Naive B cell (primary cell): ENCODE results near the gene TDO2. TPM values are rescaled to one million over a fixed set of nuclear protein-coding genes. Genes with fewer than 3 reads are reported as not detected.

Experiments used
- ATAC-seq, 2 donors: fragments of 150-1000 bp; cut with Tn5 transposase; 2 replicates each; pipeline ENCODE4 v1.10.0; 2021; ENCODE audit warnings: low read depth in 2 of 2, mild to moderate bottlenecking in 2 of 2, moderate library complexity in 2 of 2
- DNase-seq: peaks from one replicate; pipeline ENCODE4 v3.0.0; 2022
- H3K27ac Mint-ChIP-seq, 6 donors: one replicate each; pipeline ENCODE4 v1.8.0; 2020 to 2022; ENCODE audit warnings: mild to moderate bottlenecking in 6 of 6, mixed read lengths in 6 of 6, moderate library complexity in 5 of 6, inconsistent platforms in 2 of 6
- H3K27me3 Mint-ChIP-seq, 3 donors: one replicate each; pipeline ENCODE4 v1.8.0; 2021 to 2022; ENCODE audit warnings: mixed read lengths in 3 of 3, mild to moderate bottlenecking in 1 of 3
- H3K36me3 Mint-ChIP-seq, 2 donors: one replicate each; pipeline ENCODE4 v1.8.0; 2020 to 2022; ENCODE audit warnings: mixed read lengths in 2 of 2, inconsistent platforms in 1 of 2, mild to moderate bottlenecking in 1 of 2
- H3K4me1 Mint-ChIP-seq, 3 donors: one replicate each; pipeline ENCODE4 v1.8.0; 2020 to 2022; ENCODE audit warnings: mixed read lengths in 3 of 3, inconsistent platforms in 1 of 3, mild to moderate bottlenecking in 1 of 3, moderate library complexity in 1 of 3
- H3K4me3 Mint-ChIP-seq, 8 donors: one replicate each; pipeline ENCODE4 v1.8.0; 2020 to 2022; ENCODE audit warnings: mild to moderate bottlenecking in 8 of 8, mixed read lengths in 8 of 8, moderate library complexity in 8 of 8, inconsistent platforms in 2 of 8
- H3K9me3 Mint-ChIP-seq, 7 donors: one replicate each; pipeline ENCODE4 v1.8.0; 2020 to 2022; ENCODE audit warnings: mixed read lengths in 7 of 7, mild to moderate bottlenecking in 5 of 7, inconsistent platforms in 2 of 7, moderate library complexity in 1 of 7
- polyA plus RNA-seq, 6 donors: library from polyadenylated mRNA; unstranded; fragments of 300-500 nt; fragmentation: Illumina TruSeq; gene quantifications; one replicate each; pipeline ENCODE4 v1.2.3, GENCODE V29; 2021; ENCODE audit warnings: low read depth in 6 of 6

Gene TDO2
- polyA plus RNA-seq, 6 donors from 2014 or later, result not detected

DNA sequence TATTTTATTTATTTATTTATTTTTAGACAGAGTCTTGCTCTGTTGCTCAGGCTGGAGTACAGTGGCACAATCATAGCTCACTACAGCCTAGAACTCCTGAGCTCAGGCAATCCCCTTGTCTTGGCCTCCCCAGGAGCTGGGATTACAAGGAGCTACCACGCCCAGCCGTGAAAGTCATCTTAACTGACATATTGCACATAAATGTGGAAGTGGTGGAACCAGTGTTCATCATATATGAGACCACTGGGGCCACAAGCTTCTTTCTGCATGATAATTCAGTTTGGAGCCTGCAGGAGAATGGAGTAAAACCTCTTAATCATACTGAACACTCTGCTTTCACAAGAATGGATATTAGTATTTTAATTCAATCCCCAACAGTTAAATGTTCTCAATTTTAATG, 62.7 kb downstream of the TDO2 start:
- H3K9me3 Mint-ChIP-seq, result peaks cover 0 to 12% (median 7%) of the 10 kb centered on the region in 7 donors
- DNase-seq (no peak), ATAC-seq (no peak)
- H3K27me3 Mint-ChIP-seq, result peaks cover 0 to 22% (median 19%) of the 10 kb centered on the region in 3 donors
- no peaks in the 10 kb centered on the region for H3K36me3 Mint-ChIP-seq
- no peaks in the 10 kb centered on the region for H3K4me1 Mint-ChIP-seq
- H3K27ac Mint-ChIP-seq, result no peak overlapping the region
- H3K4me3 Mint-ChIP-seq, result no peak overlapping the region

GRCh38 chr4:155966731-155967395, 63.4 kb downstream of the TDO2 start:
- peaks cover 0 to 12% (median 7%) of the 10 kb centered on the region in 7 donors for H3K9me3 Mint-ChIP-seq
- H3K27me3 Mint-ChIP-seq, result peaks cover 0 to 21% (median 18%) of the 10 kb centered on the region in 3 donors
- ATAC-seq (no peak), DNase-seq (no peak)
- no peak overlapping the region for H3K27ac Mint-ChIP-seq
- no peak overlapping the region for H3K4me3 Mint-ChIP-seq
- H3K4me1 Mint-ChIP-seq, result no peaks in the 10 kb centered on the region
- H3K36me3 Mint-ChIP-seq, result no peaks in the 10 kb centered on the region

Other genes with a start within 250 kb of the TDO2 start
- 1 to 10 TPM in 5 of 6 donors, under 1 TPM in 1; 0.76 to 4.9 (median 2.5) TPM for gene GUCY1A1, start 236.8 kb upstream of the TDO2 start, polyA plus RNA-seq
- 1 to 10 TPM in 4 of 6 donors, under 1 TPM in 2; 0.38 to 3.2 (median 1.3) TPM for gene GUCY1B1, start 144.7 kb upstream of the TDO2 start, polyA plus RNA-seq
- gene ASIC5, start 37.4 kb upstream of the TDO2 start, polyA plus RNA-seq, result not detected
- 10 to 100 TPM; 43.7 to 84.7 (median 53.1) TPM for gene CTSO, start 50.2 kb downstream of the TDO2 start, polyA plus RNA-seq